ENCODE results near the gene GARIN3. TPM values are rescaled to one million over a fixed set of nuclear protein-coding genes. Genes with fewer than 3 reads are reported as not detected.

GARIN3 gene
- polyA plus RNA-seq, 1 of the 3 experiments (the other 2 are of a cell fraction) = not detected

- no peaks in the 10 kb centered on the region for H4K20me1 ChIP-seq (ENCODE audit: insufficient read depth)
- CTCF ChIA-PET = no interaction called here
- no peak overlapping the region for H3K4me2 ChIP-seq
- H3K36me3 ChIP-seq (replicated peaks in 1 of 2; ENCODE audit: control insufficient read depth in 1 of 2, insufficient read depth in 2 of 2, low read length in 1 of 2) = no peaks in the 10 kb centered on the region
- no peaks in the 10 kb centered on the region for H3K79me2 ChIP-seq (ENCODE audit: insufficient read depth)
- peaks cover 5% of the 10 kb centered on the region; the same call in 1 of the 2 replicates for H3K27me3 ChIP-seq (ENCODE audit: insufficient read depth)
- DNase-seq = no peak
- H3K27ac ChIP-seq (ENCODE audit: low read depth in 2 of 2, low read length in 1 of 2) = no peak overlapping the region
- no peaks in the 10 kb centered on the region for H3F3A ChIP-seq (replicated peaks; ENCODE audit: insufficient read depth)
- no peaks in the 10 kb centered on the region for H3K9me3 ChIP-seq
- POLR2A ChIA-PET = no interaction called here
- 52% methylated on average over 3 of the region's 3 CpGs for WGBS (ENCODE audit: low lambda C conversion rate)
- H2AFZ ChIP-seq (ENCODE audit: low read depth) = no peak overlapping the region
- no peaks in the 10 kb centered on the region for H3K4me1 ChIP-seq (ENCODE audit: control insufficient read depth in 1 of 2, insufficient read depth in 2 of 2, low read depth in 1 of 2, low read length in 1 of 2)
- no peak for TF ChIP-seq EZH2phosphoT487 (IDR thresholded peaks at IDR 0.05; ENCODE audit: borderline replicate concordance, low read depth)
- no peak overlapping the region for H3K4me3 ChIP-seq (ENCODE audit: low read depth in 2 of 2, low read length in 1 of 2)
- H3K9ac ChIP-seq = no peak overlapping the region
- H3K9me2 ChIP-seq = no peaks in the 10 kb centered on the region
These were observed 10.8 kb downstream of the GARIN3 start for GRCh38 chr5:157155297-157155696.

GRCh38 chr5:157150995-157151394 is 15.1 kb downstream of the GARIN3 start:
- Histone ChIP-seq H3K4me1 (ENCODE audit: control insufficient read depth in 1 of 2, insufficient read depth in 2 of 2, low read depth in 1 of 2, low read length in 1 of 2) (no peaks in the 10 kb centered on the region), H3K36me3 (replicated peaks in 1 of 2; ENCODE audit: control insufficient read depth in 1 of 2, insufficient read depth in 2 of 2, low read length in 1 of 2) (no peaks in the 10 kb centered on the region), H3K4me3 (ENCODE audit: low read depth in 2 of 2, low read length in 1 of 2) (no peak overlapping the region), H3K9ac (no peak overlapping the region), H3K27me3 (ENCODE audit: insufficient read depth) (no peaks in the 10 kb centered on the region; the same call in 1 of the 2 replicates), H3K9me2 (no peaks in the 10 kb centered on the region), H3K79me2 (ENCODE audit: insufficient read depth) (no peaks in the 10 kb centered on the region), H2AFZ (ENCODE audit: low read depth) (no peak overlapping the region), H4K20me1 (ENCODE audit: insufficient read depth) (no peaks in the 10 kb centered on the region), H3K4me2 (no peak overlapping the region), H3F3A (replicated peaks; ENCODE audit: insufficient read depth) (no peaks in the 10 kb centered on the region), H3K9me3 (no peaks in the 10 kb centered on the region), H3K27ac (ENCODE audit: low read depth in 2 of 2, low read length in 1 of 2) (no peak overlapping the region)
- DNase-seq = no peak
- CTCF ChIA-PET = interaction anchor here (0.6 to 1.1 kb wide), 2 partner anchors 162 to 800 kb away, joined by 3 read pairs; no protein-coding TSS in a partner anchor
- TF ChIP-seq TCF12 (IDR thresholded peaks at IDR 0.05) (no peak), RCOR1 (IDR thresholded peaks at IDR 0.05; ENCODE audit: low read length) (no peak), PBX3 (IDR thresholded peaks at IDR 0.05) (no peak), ELF1 (IDR thresholded peaks at IDR 0.05) (no peak), GATA2 (CRISPR knock-in tag; IDR thresholded peaks at IDR 0.05) (no peak)
- 42% methylated on average over 3 of the region's 3 CpGs for WGBS (ENCODE audit: low lambda C conversion rate)
- POLR2A ChIA-PET = no interaction called here

GRCh38 chr5:157148734-157149615 is 17.1 kb downstream of the GARIN3 start:
- no peaks in the 10 kb centered on the region for H4K20me1 ChIP-seq (ENCODE audit: insufficient read depth)
- H3K79me2 ChIP-seq (ENCODE audit: insufficient read depth) = no peaks in the 10 kb centered on the region
- H3K27ac ChIP-seq (ENCODE audit: low read depth in 2 of 2, low read length in 1 of 2) = no peak overlapping the region
- 48% methylated on average over 13 of the region's 14 CpGs for WGBS (ENCODE audit: low lambda C conversion rate)
- no peaks in the 10 kb centered on the region for H3K9me3 ChIP-seq
- CTCF ChIA-PET = interaction anchor here (0.6 to 2.4 kb wide), 32 partner anchors 9 to 596 kb away, joined by 3 to 18 read pairs (median 4); partner anchors contain the start of gene GARIN3
- no peak overlapping the region for H3K9ac ChIP-seq
- no peak overlapping the region; a peak in 1 of 4 replicates for H3K4me3 ChIP-seq (ENCODE audit: low read depth in 2 of 2, low read length in 1 of 2)
- H3K36me3 ChIP-seq (replicated peaks in 1 of 2; ENCODE audit: control insufficient read depth in 1 of 2, insufficient read depth in 2 of 2, low read length in 1 of 2) = no peaks in the 10 kb centered on the region
- DNase-seq = peak; percentile 65
- H3K27me3 ChIP-seq (ENCODE audit: insufficient read depth) = no peaks in the 10 kb centered on the region; the same call in 1 of the 2 replicates
- POLR2A ChIA-PET = no interaction called here
- H3K4me2 ChIP-seq = no peak overlapping the region
- peaks cover 7% of the 10 kb centered on the region for H3F3A ChIP-seq (replicated peaks; ENCODE audit: insufficient read depth)
- no peak overlapping the region; the same call in 1 of the 2 replicates for H2AFZ ChIP-seq (ENCODE audit: low read depth)
- no peaks in the 10 kb centered on the region for H3K9me2 ChIP-seq
- H3K4me1 ChIP-seq (ENCODE audit: control insufficient read depth in 1 of 2, insufficient read depth in 2 of 2, low read depth in 1 of 2, low read length in 1 of 2) = 0 out of 4 replicates have a peak, but pooled peaks cover 0 to 1% of the 10 kb centered on the region in 2 experiments
- TF ChIP-seq EZH2phosphoT487 (IDR thresholded peaks at IDR 0.05; ENCODE audit: borderline replicate concordance, low read depth) (no peak), REST (IDR thresholded peaks at IDR 0.05; ENCODE audit: low read depth, low read length) (no peak), ELF1 (IDR thresholded peaks at IDR 0.05) (no peak), TEAD4 (IDR thresholded peaks at IDR 0.05; ENCODE audit: borderline replicate concordance, insufficient read depth) (no peak), USF2 (IDR thresholded peaks at IDR 0.05; ENCODE audit: borderline replicate concordance, low read depth, low read length) (no peak), USF1 (IDR thresholded peaks at IDR 0.05; ENCODE audit: borderline replicate concordance, low read depth) (no peak), FOSL2 (IDR thresholded peaks at IDR 0.05; ENCODE audit: borderline replicate concordance, low read depth) (no peak), FOXM1 (IDR thresholded peaks at IDR 0.05; ENCODE audit: low read depth) (no peak), CHD2 (IDR thresholded peaks at IDR 0.05; ENCODE audit: low read length, partially characterized antibody) (no peak)
